ENCODE results near the gene ZNF407.

The ZNF407 gene

GRCh38 chr18:75049455-75049789, 451.8 kb downstream of the ZNF407 start:
- no peak overlapping the region for H3K4me3 ChIP-seq (ENCODE audit: low read depth, low read length)
- TF ChIP-seq CTCF (IDR thresholded peaks at IDR 0.05; ENCODE audit: control insufficient read depth, extremely low read depth, insufficient read depth) = no peak
- no peak for DNase-seq (ENCODE audit: low read depth)

- no peak for TF ChIP-seq CTCF (IDR thresholded peaks at IDR 0.05; ENCODE audit: control insufficient read depth, extremely low read depth, insufficient read depth)
- no peak overlapping the region for H3K4me3 ChIP-seq (ENCODE audit: low read depth, low read length)
- no peak for DNase-seq (ENCODE audit: low read depth)
These were observed 454.1 kb downstream of the ZNF407 start for GRCh38 chr18:75051757-75052156.

GRCh38 chr18:75052475-75052874, 454.8 kb downstream of the ZNF407 start:
- no peak overlapping the region for H3K4me3 ChIP-seq (ENCODE audit: low read depth, low read length)
- no peak for DNase-seq (ENCODE audit: low read depth)
- TF ChIP-seq CTCF (IDR thresholded peaks at IDR 0.05; ENCODE audit: control insufficient read depth, extremely low read depth, insufficient read depth) = no peak

- no peak for DNase-seq (ENCODE audit: low read depth)
- no peak for TF ChIP-seq CTCF (IDR thresholded peaks at IDR 0.05; ENCODE audit: control insufficient read depth, extremely low read depth, insufficient read depth)
- no peak overlapping the region for H3K4me3 ChIP-seq (ENCODE audit: low read depth, low read length)
These were observed 455.5 kb downstream of the ZNF407 start for GRCh38 chr18:75053028-75053629.

GRCh38 chr18:75054046-75054445, 456.4 kb downstream of the ZNF407 start:
- DNase-seq (ENCODE audit: low read depth) = no peak
- TF ChIP-seq CTCF (IDR thresholded peaks at IDR 0.05; ENCODE audit: control insufficient read depth, extremely low read depth, insufficient read depth) = no peak
- H3K4me3 ChIP-seq (ENCODE audit: low read depth, low read length) = no peak overlapping the region

- no peak overlapping the region for H3K4me3 ChIP-seq (ENCODE audit: low read depth, low read length)
- no peak for DNase-seq (ENCODE audit: low read depth)
- no peak for TF ChIP-seq CTCF (IDR thresholded peaks at IDR 0.05; ENCODE audit: control insufficient read depth, extremely low read depth, insufficient read depth)
These were observed 456.9 kb downstream of the ZNF407 start for GRCh38 chr18:75054611-75055010.
